Measurements from ENCODE around the gene SMIM15.
A peak's percentile ranks its signal among the peaks of the same experiment; 100 is the strongest.

The SMIM15 gene

GRCh38 chr5:61142811-61143210, 19.5 kb downstream of the SMIM15 start:
- TF ChIP-seq, protein P1, sequence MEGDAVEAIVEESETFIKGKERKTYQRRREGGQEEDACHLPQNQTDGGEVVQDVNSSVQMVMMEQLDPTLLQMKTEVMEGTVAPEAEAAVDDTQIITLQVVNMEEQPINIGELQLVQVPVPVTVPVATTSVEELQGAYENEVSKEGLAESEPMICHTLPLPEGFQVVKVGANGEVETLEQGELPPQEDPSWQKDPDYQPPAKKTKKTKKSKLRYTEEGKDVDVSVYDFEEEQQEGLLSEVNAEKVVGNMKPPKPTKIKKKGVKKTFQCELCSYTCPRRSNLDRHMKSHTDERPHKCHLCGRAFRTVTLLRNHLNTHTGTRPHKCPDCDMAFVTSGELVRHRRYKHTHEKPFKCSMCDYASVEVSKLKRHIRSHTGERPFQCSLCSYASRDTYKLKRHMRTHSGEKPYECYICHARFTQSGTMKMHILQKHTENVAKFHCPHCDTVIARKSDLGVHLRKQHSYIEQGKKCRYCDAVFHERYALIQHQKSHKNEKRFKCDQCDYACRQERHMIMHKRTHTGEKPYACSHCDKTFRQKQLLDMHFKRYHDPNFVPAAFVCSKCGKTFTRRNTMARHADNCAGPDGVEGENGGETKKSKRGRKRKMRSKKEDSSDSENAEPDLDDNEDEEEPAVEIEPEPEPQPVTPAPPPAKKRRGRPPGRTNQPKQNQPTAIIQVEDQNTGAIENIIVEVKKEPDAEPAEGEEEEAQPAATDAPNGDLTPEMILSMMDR (IDR thresholded peaks at IDR 0.05; ENCODE audit: low read depth, low read length) = no peak
- in situ Hi-C loops (cut with HindIII; ENCODE audit: low sequenced_read_pairs) = no loop called here

GRCh38 chr5:61142391-61142790, 19.9 kb downstream of the SMIM15 start:
- no peak for DNase-seq (ENCODE audit: low read depth, low spot score)
- no peak overlapping the region for H3K4me3 ChIP-seq (ENCODE audit: low read depth, low read length)
- TF ChIP-seq, protein P1 (IDR thresholded peaks at IDR 0.05; ENCODE audit: low read depth, low read length) = no peak
- in situ Hi-C loops (cut with HindIII; ENCODE audit: low sequenced_read_pairs) = no loop called here

More at GRCh38 chr5:61142811-61143210, 19.5 kb downstream of the SMIM15 start:
- no peak for DNase-seq (ENCODE audit: low read depth, low spot score)
- H3K4me3 ChIP-seq (ENCODE audit: low read depth, low read length) = no peak overlapping the region

- TF ChIP-seq, protein P1 (IDR thresholded peaks at IDR 0.05; ENCODE audit: low read depth, low read length) = no peak
- H3K4me3 ChIP-seq (ENCODE audit: low read depth, low read length) = no peak overlapping the region
- no peak for DNase-seq (ENCODE audit: low read depth, low spot score)
- in situ Hi-C loops (cut with HindIII; ENCODE audit: low sequenced_read_pairs) = no loop called here
Measured at GRCh38 chr5:61141801-61142200, 20.5 kb downstream of the SMIM15 start.

DNA sequence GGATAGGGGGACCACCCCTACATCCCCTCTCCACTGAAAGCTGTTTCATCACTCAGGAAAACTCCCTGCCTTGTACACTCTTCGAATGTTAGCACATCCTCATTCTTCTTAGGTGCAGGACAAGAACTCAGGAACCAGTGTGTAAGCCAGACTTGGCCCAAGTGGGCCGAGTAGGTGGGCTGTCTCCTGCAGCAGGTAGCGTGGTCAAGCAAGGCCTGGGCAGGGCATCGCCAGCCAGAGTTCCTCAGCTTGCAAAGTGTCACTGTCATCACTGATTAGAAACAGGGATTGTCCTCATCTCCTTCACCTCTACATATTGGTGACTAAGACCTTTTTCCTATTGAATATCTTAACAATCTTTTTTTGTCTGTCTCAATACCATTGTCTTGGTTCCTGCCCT, 22.3 kb downstream of the SMIM15 start:
- in situ Hi-C loops (cut with HindIII; ENCODE audit: low sequenced_read_pairs) = no loop called here
- TF ChIP-seq, protein P1 (IDR thresholded peaks at IDR 0.05; ENCODE audit: low read depth, low read length) = no peak
- H3K4me3 ChIP-seq (ENCODE audit: low read depth, low read length) = no peak overlapping the region
- DNase-seq (ENCODE audit: low read depth, low spot score) = no peak

GRCh38 chr5:61139094-61139873, 23.0 kb downstream of the SMIM15 start:
- H3K4me3 ChIP-seq (ENCODE audit: low read depth, low read length) = no peak overlapping the region
- in situ Hi-C loops (cut with HindIII; ENCODE audit: low sequenced_read_pairs) = no loop called here
- TF ChIP-seq, protein P1 (IDR thresholded peaks at IDR 0.05; ENCODE audit: low read depth, low read length) = peak; percentile 54
- no peak for DNase-seq (ENCODE audit: low read depth, low spot score)

GRCh38 chr5:61137835-61138234, 24.4 kb downstream of the SMIM15 start:
- no peak overlapping the region for H3K4me3 ChIP-seq (ENCODE audit: low read depth, low read length)
- no peak for DNase-seq (ENCODE audit: low read depth, low spot score)
- TF ChIP-seq, protein P1 (IDR thresholded peaks at IDR 0.05; ENCODE audit: low read depth, low read length) = no peak
- in situ Hi-C loops (cut with HindIII; ENCODE audit: low sequenced_read_pairs) = no loop called here

Data from astrocyte of the spinal cord (primary cell).